ENCODE results near the gene SULT1B1. TPM values are rescaled to one million over a fixed set of nuclear protein-coding genes. Genes with fewer than 3 reads are reported as not detected.

The SULT1B1 gene
- total RNA-seq (46.5 and 53.8 TPM in 2 replicates), polyA plus RNA-seq (10.1 and 10.7 TPM in 2 replicates)

GRCh38 chr4:69760455-69760854, at the start of gene SULT1B1:
SULT1B1 (minus strand) TSS chr4:69760620; CDS start chr4:69755217, 5,403 bp downstream.
- H3K4me2 ChIP-seq = peak within 1 kb of the TSS; percentile 65
- H3K4me3 ChIP-seq = peak within 1 kb of the TSS; percentile 7
- peak within 1 kb of the TSS; percentile 89 for H3K27ac ChIP-seq
- H3K9me2 ChIP-seq (replicated peaks; ENCODE audit: insufficient read depth) = no peaks in the 10 kb centered on the region
- H3K9me3 ChIP-seq (ENCODE audit: low read depth) = peaks cover 5% of the 10 kb centered on the region
- no peaks in the 10 kb centered on the region for H4K20me1 ChIP-seq (ENCODE audit: insufficient read depth, poor library complexity, severe bottlenecking)
- peak; percentile 56 for DNase-seq (ENCODE audit: low spot score)
- H3K4me1 ChIP-seq (ENCODE audit: insufficient read depth) = peaks cover 20% of the 10 kb centered on the region
- TF ChIP-seq CTCF (IDR thresholded peaks at IDR 0.05; ENCODE audit: poor library complexity) (no peak), EZH2phosphoT487 (IDR thresholded peaks at IDR 0.05; ENCODE audit: low read depth, severe bottlenecking, unreplicated experiment) (no peak), EZH2 (IDR thresholded peaks at IDR 0.05; ENCODE audit: borderline replicate concordance) (no peak)
- WGBS (ENCODE audit: low lambda C conversion rate, missing lambda C conversion rate) = 33% methylated on average over 2 of the region's 2 CpGs
- no peaks in the 10 kb centered on the region for H3K27me3 ChIP-seq
- peaks cover 12% of the 10 kb centered on the region for H3K79me2 ChIP-seq
- peak within 1 kb of the TSS; percentile 22 for H2AFZ ChIP-seq
- H3K36me3 ChIP-seq (replicated peaks; ENCODE audit: insufficient read depth, low read depth) = no peaks in the 10 kb centered on the region

GRCh38 chr4:69800599-69800998, 40.2 kb upstream of the SULT1B1 start:
- no peak overlapping the region for H3K4me3 ChIP-seq
- H4K20me1 ChIP-seq (ENCODE audit: insufficient read depth, poor library complexity, severe bottlenecking) = no peaks in the 10 kb centered on the region
- H3K9me3 ChIP-seq (ENCODE audit: low read depth) = no peaks in the 10 kb centered on the region
- 93% methylated on average over 1 of the region's 1 CpG for WGBS (ENCODE audit: low lambda C conversion rate, missing lambda C conversion rate)
- no peaks in the 10 kb centered on the region for H3K4me1 ChIP-seq (ENCODE audit: insufficient read depth)
- H3K36me3 ChIP-seq (replicated peaks; ENCODE audit: insufficient read depth, low read depth) = no peaks in the 10 kb centered on the region
- no peak for DNase-seq (ENCODE audit: low spot score)
- H3K4me2 ChIP-seq = no peak overlapping the region
- TF ChIP-seq CTCF (IDR thresholded peaks at IDR 0.05; ENCODE audit: poor library complexity) (no peak), EZH2phosphoT487 (IDR thresholded peaks at IDR 0.05; ENCODE audit: low read depth, severe bottlenecking, unreplicated experiment) (no peak), EZH2 (IDR thresholded peaks at IDR 0.05; ENCODE audit: borderline replicate concordance) (no peak)
- H3K9me2 ChIP-seq (replicated peaks; ENCODE audit: insufficient read depth) = no peaks in the 10 kb centered on the region
- no peaks in the 10 kb centered on the region for H3K79me2 ChIP-seq
- H2AFZ ChIP-seq = no peak overlapping the region
- H3K27ac ChIP-seq = no peak overlapping the region
- no peaks in the 10 kb centered on the region for H3K27me3 ChIP-seq

- Histone ChIP-seq H3K36me3 (replicated peaks; ENCODE audit: insufficient read depth, low read depth) (no peaks in the 10 kb centered on the region), H3K4me3 (no peak overlapping the region), H3K79me2 (no peaks in the 10 kb centered on the region), H2AFZ (no peak overlapping the region), H3K4me2 (no peak overlapping the region), H3K27ac (no peak overlapping the region), H4K20me1 (ENCODE audit: insufficient read depth, poor library complexity, severe bottlenecking) (no peaks in the 10 kb centered on the region), H3K9me3 (ENCODE audit: low read depth) (no peaks in the 10 kb centered on the region), H3K27me3 (no peaks in the 10 kb centered on the region), H3K4me1 (ENCODE audit: insufficient read depth) (no peaks in the 10 kb centered on the region), H3K9me2 (replicated peaks; ENCODE audit: insufficient read depth) (no peaks in the 10 kb centered on the region)
- no peak for DNase-seq (ENCODE audit: low spot score)
- no peak for TF ChIP-seq CTCF (IDR thresholded peaks at IDR 0.05; ENCODE audit: poor library complexity)
- no peak for TF ChIP-seq EZH2phosphoT487 (IDR thresholded peaks at IDR 0.05; ENCODE audit: low read depth, severe bottlenecking, unreplicated experiment)
- no peak for TF ChIP-seq EZH2 (IDR thresholded peaks at IDR 0.05; ENCODE audit: borderline replicate concordance)
- WGBS (ENCODE audit: low lambda C conversion rate, missing lambda C conversion rate) = 91% methylated on average over 3 of the region's 3 CpGs
These were observed 38.9 kb upstream of the SULT1B1 start for GRCh38 chr4:69799337-69799736.

GRCh38 chr4:69793732-69794131, 33.3 kb upstream of the SULT1B1 start:
- TF ChIP-seq CTCF (IDR thresholded peaks at IDR 0.05; ENCODE audit: poor library complexity) = no peak
- no peak for TF ChIP-seq EZH2 (IDR thresholded peaks at IDR 0.05; ENCODE audit: borderline replicate concordance)
- no peak for TF ChIP-seq EZH2phosphoT487 (IDR thresholded peaks at IDR 0.05; ENCODE audit: low read depth, severe bottlenecking, unreplicated experiment)
- H2AFZ ChIP-seq = no peak overlapping the region
- no peak overlapping the region for H3K4me2 ChIP-seq
- no peaks in the 10 kb centered on the region for H3K9me2 ChIP-seq (replicated peaks; ENCODE audit: insufficient read depth)
- H3K27me3 ChIP-seq = no peaks in the 10 kb centered on the region
- no peaks in the 10 kb centered on the region for H3K9me3 ChIP-seq (ENCODE audit: low read depth)
- H3K4me3 ChIP-seq = no peak overlapping the region
- H4K20me1 ChIP-seq (ENCODE audit: insufficient read depth, poor library complexity, severe bottlenecking) = no peaks in the 10 kb centered on the region
- no peak overlapping the region for H3K27ac ChIP-seq
- H3K36me3 ChIP-seq (replicated peaks; ENCODE audit: insufficient read depth, low read depth) = no peaks in the 10 kb centered on the region
- no peak for DNase-seq (ENCODE audit: low spot score)
- H3K79me2 ChIP-seq = no peaks in the 10 kb centered on the region
- H3K4me1 ChIP-seq (ENCODE audit: insufficient read depth) = no peaks in the 10 kb centered on the region

Data from hepatocyte (in vitro differentiated cells).